WTC11 (cell line): Measurements from ENCODE around the gene BLOC1S3. TPM values are rescaled to one million over a fixed set of nuclear protein-coding genes. Genes with fewer than 3 reads are reported as not detected.

ENCODE experiments used
- ATAC-seq: fragments of 200-7000 bp; cut with Tn5 transposase; 2 replicates; pipeline ENCODE4 v1.10.0; 2021; ENCODE audit warnings: mild to moderate bottlenecking, moderate library complexity
- CTCF ChIA-PET: fragments of 300-600 bp; sonication (Branson Sonifier 250); formaldehyde crosslinking; loops from one replicate; lab custom pipeline; 2021; ENCODE audit warnings: antibody characterized with exemption; lab: Charles Lee
- POLR2A ChIA-PET: fragments of 350-600 bp; sonication (Branson Sonifier 250); formaldehyde crosslinking; loops from one replicate; lab custom pipeline; 2021; ENCODE audit warnings: antibody characterized with exemption; lab: Charles Lee
- DNase-seq: peaks from one replicate; pipeline ENCODE4 v3.0.0; 2021; ENCODE audit warnings: low spot score
- H3K27ac Mint-ChIP-seq: 2 replicates; pipeline ENCODE4 v1.8.0; 2021; ENCODE audit warnings: mixed read lengths
- H3K27me3 Mint-ChIP-seq: 2 replicates; pipeline ENCODE4 v1.8.0; 2021; ENCODE audit warnings: low read depth, mild to moderate bottlenecking, moderate library complexity, mixed read lengths
- H3K36me3 Mint-ChIP-seq: 2 replicates; pipeline ENCODE4 v1.8.0; 2021; ENCODE audit warnings: mixed read lengths
- H3K4me1 Mint-ChIP-seq: 2 replicates; pipeline ENCODE4 v1.8.0; 2022; ENCODE audit warnings: mixed read lengths
- H3K4me3 Mint-ChIP-seq: 2 replicates; pipeline ENCODE4 v1.8.0; 2021; ENCODE audit warnings: mild to moderate bottlenecking, moderate library complexity, mixed read lengths
- H3K9me3 Mint-ChIP-seq: 2 replicates; pipeline ENCODE4 v1.8.0; 2021; ENCODE audit warnings: mixed read lengths
- ATF1 ChIP-seq: sonication (generic); formaldehyde crosslinking; IDR thresholded peaks from 2 replicates; pipeline ENCODE4 v1.8.1; 2023; ENCODE audit warnings: mild to moderate bottlenecking, moderate library complexity, missing genetic modification reagents
- CBFB ChIP-seq: sonication (generic); formaldehyde crosslinking; IDR thresholded peaks from 2 replicates; pipeline ENCODE4 v1.8.1; 2022; ENCODE audit warnings: mild to moderate bottlenecking, low read depth, missing genetic modification reagents
- CREM ChIP-seq: sonication (generic); formaldehyde crosslinking; IDR thresholded peaks from 2 replicates; pipeline ENCODE4 v1.8.1; 2022; ENCODE audit warnings: mild to moderate bottlenecking, missing genetic modification reagents, moderate library complexity
- E2F1 ChIP-seq: sonication (generic); formaldehyde crosslinking; IDR thresholded peaks from 2 replicates; pipeline ENCODE4 v1.8.0; 2022; ENCODE audit warnings: mild to moderate bottlenecking, missing genetic modification reagents
- ELF4 ChIP-seq: sonication (generic); formaldehyde crosslinking; IDR thresholded peaks from 2 replicates; pipeline ENCODE4 v1.8.1; 2022; ENCODE audit warnings: low read depth, mild to moderate bottlenecking, moderate library complexity, missing genetic modification reagents
- FOXP1 ChIP-seq: sonication (generic); formaldehyde crosslinking; IDR thresholded peaks from 2 replicates; pipeline ENCODE4 v1.8.0; 2022; ENCODE audit warnings: missing genetic modification reagents, mild to moderate bottlenecking, moderate library complexity, borderline replicate concordance
- HMGA2 ChIP-seq: fragments of 250-450 bp; sonication (Bioruptor Pico); IDR thresholded peaks from 2 replicates; pipeline ENCODE4 v1.4.0; 2021; ENCODE audit warnings: mild to moderate bottlenecking, moderate library complexity
- IRF1 ChIP-seq: sonication (generic); formaldehyde crosslinking; IDR thresholded peaks from 2 replicates; pipeline ENCODE4 v1.8.0; 2023; ENCODE audit warnings: missing genetic modification reagents
- IRF2 ChIP-seq: sonication (generic); formaldehyde crosslinking; IDR thresholded peaks from 2 replicates; pipeline ENCODE4 v1.8.0; 2022; ENCODE audit warnings: low read depth, missing genetic modification reagents, borderline replicate concordance
- NFATC4 ChIP-seq: fragments of 250-450 bp; sonication (Bioruptor Pico); IDR thresholded peaks from 2 replicates; pipeline ENCODE4 v1.9.0; 2021; ENCODE audit warnings: mild to moderate bottlenecking
- SMAD3 ChIP-seq: sonication (generic); formaldehyde crosslinking; IDR thresholded peaks from 2 replicates; pipeline ENCODE4 v1.8.0; 2022; ENCODE audit warnings: missing genetic modification reagents, mild to moderate bottlenecking, borderline replicate concordance
- SP1 ChIP-seq: sonication (generic); formaldehyde crosslinking; conservative IDR thresholded peaks from 2 replicates; pipeline ENCODE4 v1.8.1; 2022; ENCODE audit warnings: missing genetic modification reagents
- TCF7 ChIP-seq: sonication (generic); formaldehyde crosslinking; IDR thresholded peaks from 2 replicates; pipeline ENCODE4 v1.8.0; 2022; ENCODE audit warnings: mild to moderate bottlenecking, low read depth, missing genetic modification reagents, moderate library complexity
- TEAD1 ChIP-seq: sonication (generic); formaldehyde crosslinking; IDR thresholded peaks from 2 replicates; pipeline ENCODE4 v1.8.0; 2022; ENCODE audit warnings: mild to moderate bottlenecking, missing genetic modification reagents
- TEAD4 ChIP-seq: sonication (generic); formaldehyde crosslinking; IDR thresholded peaks from 2 replicates; pipeline ENCODE4 v1.8.0; 2022; ENCODE audit warnings: mild to moderate bottlenecking, missing genetic modification reagents
- TP53 ChIP-seq: sonication (generic); formaldehyde crosslinking; IDR thresholded peaks from 2 replicates; pipeline ENCODE4 v1.8.1; 2023; ENCODE audit warnings: mild to moderate bottlenecking, missing genetic modification reagents
- USF1 ChIP-seq: sonication (generic); formaldehyde crosslinking; IDR thresholded peaks from 2 replicates; pipeline ENCODE4 v1.8.0; 2022; ENCODE audit warnings: mild to moderate bottlenecking, missing genetic modification reagents
- ZMAT4 ChIP-seq: fragments of 250-450 bp; sonication (Bioruptor Pico); IDR thresholded peaks from 2 replicates; pipeline ENCODE4 v1.9.0; 2021; ENCODE audit warnings: mild to moderate bottlenecking
- ZNF138 ChIP-seq: sonication (generic); formaldehyde crosslinking; conservative IDR thresholded peaks from 2 replicates; pipeline ENCODE4 v1.8.1; 2022; ENCODE audit warnings: mild to moderate bottlenecking, moderate library complexity, missing genetic modification reagents
- ZNF219 ChIP-seq: sonication (generic); formaldehyde crosslinking; IDR thresholded peaks from 2 replicates; pipeline ENCODE4 v1.8.0; 2023; ENCODE audit warnings: missing genetic modification reagents, mild to moderate bottlenecking, borderline replicate concordance
- ZNF281 ChIP-seq: sonication (generic); formaldehyde crosslinking; IDR thresholded peaks from 2 replicates; pipeline ENCODE4 v1.8.0; 2023; ENCODE audit warnings: mild to moderate bottlenecking, missing genetic modification reagents
- ZNF317 ChIP-seq: sonication (generic); formaldehyde crosslinking; IDR thresholded peaks from 2 replicates; pipeline ENCODE4 v1.8.1; 2023; ENCODE audit warnings: low read depth, mild to moderate bottlenecking, moderate library complexity, missing genetic modification reagents, borderline replicate concordance
- ZNF396 ChIP-seq: fragments of 250-450 bp; sonication (Bioruptor Pico); IDR thresholded peaks from 2 replicates; pipeline ENCODE4 v1.8.0; 2021; ENCODE audit warnings: mild to moderate bottlenecking, moderate library complexity, borderline replicate concordance
- total RNA-seq: library from RNA; stranded (reverse); gene quantifications from 3 replicates; pipeline ENCODE4 v1.2.3, GENCODE V29; 2021

BLOC1S3 gene
- total RNA-seq, 1 experiment from 2014 or later, result 10.0 TPM

GRCh38 chr19:45195764-45196163, 17.2 kb downstream of the BLOC1S3 start:
- TF ChIP-seq TCF7, result no peak
- no peak for TF ChIP-seq CREM
- TF ChIP-seq ZMAT4 (CRISPR knock-in tag), result no peak
- no peak for TF ChIP-seq ZNF219 (CRISPR knock-in tag)
- TF ChIP-seq FOXP1, result no peak
- no peak for TF ChIP-seq IRF1 (CRISPR knock-in tag)
- TF ChIP-seq ZNF396 (CRISPR knock-in tag), result no peak
- no peak for TF ChIP-seq USF1 (CRISPR knock-in tag)
- peaks cover 33% of the 10 kb centered on the region for H3K27me3 Mint-ChIP-seq
- ChIA-PET POLR2A (no interaction called here), CTCF (interaction anchor here (1.4 kb wide), 1 partner anchor 8 kb away, joined by 6 read pairs; no protein-coding TSS in a partner anchor)
- H3K4me1 Mint-ChIP-seq, result no peaks in the 10 kb centered on the region
- no peaks in the 10 kb centered on the region for H3K36me3 Mint-ChIP-seq
- H3K9me3 Mint-ChIP-seq, result no peaks in the 10 kb centered on the region
- no peak overlapping the region for H3K27ac Mint-ChIP-seq
- ATAC-seq, result no peak
- H3K4me3 Mint-ChIP-seq, result no peak overlapping the region
- no peak for DNase-seq

- no peak overlapping the region for H3K4me3 Mint-ChIP-seq
- ChIA-PET CTCF (interaction anchor here (0.5 to 3.7 kb wide), 23 partner anchors 10 to 1566 kb away, joined by 3 to 45 read pairs (median 4); partner anchors contain the start of genes BLOC1S3, CKM, MARK4 and PPP1R13L), POLR2A (interaction anchor here (0.6 kb wide), 1 partner anchor 57 kb away, joined by 4 read pairs; no protein-coding TSS in a partner anchor)
- H3K27ac Mint-ChIP-seq, result no peak overlapping the region
- H3K27me3 Mint-ChIP-seq, result peaks cover 33% of the 10 kb centered on the region
- H3K4me1 Mint-ChIP-seq, result no peaks in the 10 kb centered on the region
- DNase-seq (peak; percentile 75), ATAC-seq (peak; percentile 83)
- TF ChIP-seq TEAD1 (CRISPR knock-in tag) (no peak), SP1 (CRISPR knock-in tag) (0 out of 2 replicates have a peak, but pooled peaks have one; percentile 18)
- H3K36me3 Mint-ChIP-seq, result no peaks in the 10 kb centered on the region
- no peaks in the 10 kb centered on the region for H3K9me3 Mint-ChIP-seq
Measured at GRCh38 chr19:45200568-45200967, 22.0 kb downstream of the BLOC1S3 start.

- TF ChIP-seq E2F1 (CRISPR knock-in tag) (no peak), ZNF281 (CRISPR knock-in tag) (no peak), IRF2 (CRISPR knock-in tag) (no peak), ZNF317 (CRISPR knock-in tag) (no peak), SMAD3 (CRISPR knock-in tag) (no peak), CBFB (CRISPR knock-in tag) (no peak), ATF1 (no peak), ELF4 (CRISPR knock-in tag) (no peak), TEAD4 (CRISPR knock-in tag) (no peak), HMGA2 (no peak), SP1 (CRISPR knock-in tag) (no peak), ZNF138 (CRISPR knock-in tag) (no peak), TP53 (CRISPR knock-in tag) (no peak), NFATC4 (CRISPR knock-in tag) (no peak), TEAD1 (CRISPR knock-in tag) (no peak)
- peaks cover 21% of the 10 kb centered on the region for H3K27me3 Mint-ChIP-seq
- no peaks in the 10 kb centered on the region for H3K4me1 Mint-ChIP-seq
- no peak overlapping the region for H3K27ac Mint-ChIP-seq
- ATAC-seq (no peak), DNase-seq (no peak)
- no peaks in the 10 kb centered on the region for H3K36me3 Mint-ChIP-seq
- ChIA-PET POLR2A (no interaction called here), CTCF (interaction anchor here (0.6 to 3.7 kb wide), 8 partner anchors 16 to 608 kb away, joined by 3 to 45 read pairs (median 4); partner anchors contain the start of genes BLOC1S3 and TRAPPC6A)
- no peaks in the 10 kb centered on the region for H3K9me3 Mint-ChIP-seq
- no peak overlapping the region for H3K4me3 Mint-ChIP-seq
Measured at GRCh38 chr19:45202637-45203036, 24.1 kb downstream of the BLOC1S3 start.
